Esophagus muscularis mucosa (tissue), 3 donors: ENCODE data around the gene NUP188.

Experiments
- CTCF ChIP-seq, 3 experiments: fragments of 200-600 bp in 2 of 3; fragments of 450-650 bp in 1 of 3; sonication (generic) in 2 of 3; IDR thresholded peaks; one replicate each; pipeline ENCODE4 v1.5.1; 2017 to 2019; ENCODE audit warnings: antibody characterized with exemption in 3 of 3, mild to moderate bottlenecking in 2 of 3, moderate library complexity in 1 of 3
- EP300 ChIP-seq: sonication (generic); formaldehyde crosslinking; IDR thresholded peaks from one replicate; pipeline ENCODE4 v1.6.1; 2017; ENCODE audit warnings: antibody characterized with exemption

- TF ChIP-seq EP300, result no peak
- TF ChIP-seq CTCF (IDR thresholded peaks at IDR 0.05), result no peak
Observed at GRCh38 chr9:128998462-128998861, 51.0 kb downstream of the NUP188 start.
